ENCODE data around the gene PSMG1. TPM values are rescaled to one million over a fixed set of nuclear protein-coding genes. Genes with fewer than 3 reads are reported as not detected.
A peak's percentile ranks its signal among the peaks of the same experiment; 100 is the strongest.

PSMG1 gene
- total and polyA plus RNA-seq, 9 of the 15 experiments (the other 6 are each of a cell fraction or from before 2014, with no cell fraction given) = 54.5 to 427 (median 328) TPM

DNA sequence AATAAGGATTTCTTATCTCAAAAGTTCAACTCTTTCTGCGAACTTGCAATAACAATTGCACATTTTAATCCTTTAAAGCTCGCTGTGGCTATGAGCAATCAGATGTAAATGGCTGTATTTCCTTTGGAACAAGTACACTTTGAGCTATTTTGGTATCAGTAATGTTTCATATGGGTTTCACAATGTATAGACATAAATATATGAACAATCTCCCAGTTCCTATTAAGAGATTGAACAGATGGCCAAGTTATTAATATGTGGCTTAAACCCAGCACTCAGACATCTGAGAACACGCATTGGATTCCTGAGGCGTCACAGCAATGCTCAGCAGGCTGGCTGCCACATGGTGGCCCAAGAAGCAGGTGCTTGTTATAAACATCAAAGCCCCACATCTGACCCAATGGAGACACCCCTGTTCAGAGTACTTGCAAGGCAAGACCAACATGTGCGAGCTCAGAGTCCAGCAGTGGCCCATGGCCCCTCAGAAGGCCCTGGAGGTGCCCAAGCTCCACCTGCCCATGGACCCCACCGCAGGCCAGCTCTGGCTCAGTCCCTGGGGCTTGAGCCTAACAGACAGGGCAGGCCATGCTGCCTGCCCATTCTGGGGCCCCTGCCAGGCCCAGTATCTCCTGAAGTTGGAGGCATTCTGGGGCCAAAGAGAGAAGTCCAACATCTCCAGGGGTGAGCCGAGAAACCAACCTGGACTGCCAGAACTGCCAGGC, 23.7 kb downstream of the PSMG1 start:
- WGBS (ENCODE audit: insufficient coverage, low coverage, missing lambda C conversion rate) = 17% methylated on average over 7 of the region's 7 CpGs
- BruUV-seq (replicated peaks) = no TSS peak
- ATAC-seq (peak; percentile 49), DNase-seq (ENCODE audit: extremely low read depth in 1 of 4, low spot score in 3 of 4) (no peak), FAIRE-seq (no peak)
- TF ChIP-seq FUS (optimal IDR thresholded peaks at IDR 0.05; ENCODE audit: low read depth, low read length) (no peak), FOXA1 (IDR thresholded peaks at IDR 0.05; ENCODE audit: borderline replicate concordance) (no peak), MCM3 (IDR thresholded peaks at IDR 0.05) (no peak), ZFP30 (CRISPR knock-in tag; IDR thresholded peaks at IDR 0.05; ENCODE audit: borderline replicate concordance) (no peak), YBX1 (IDR thresholded peaks at IDR 0.05) (no peak), SMAD4 (CRISPR knock-in tag; conservative IDR thresholded peaks at IDR 0.05) (no peak), NR2C2 (CRISPR knock-in tag; IDR thresholded peaks at IDR 0.05) (no peak), NR2C2 (tag; IDR thresholded peaks at IDR 0.05) (no peak), ZNF76 (CRISPR knock-in tag; IDR thresholded peaks at IDR 0.05; ENCODE audit: borderline replicate concordance) (no peak), TAF9B (IDR thresholded peaks at IDR 0.05; ENCODE audit: partially characterized antibody) (no peak), NCOR1 (IDR thresholded peaks at IDR 0.05) (no peak), ZNF263 (CRISPR knock-in tag; IDR thresholded peaks at IDR 0.05; ENCODE audit: borderline replicate concordance) (no peak), ZNF384 (IDR thresholded peaks at IDR 0.05; ENCODE audit: low read depth, low read length) (no peak), BHLHE40 (IDR thresholded peaks at IDR 0.05; ENCODE audit: low read length) (no peak), ZNF699 (CRISPR knock-in tag; IDR thresholded peaks at IDR 0.05; ENCODE audit: insufficient replicate concordance) (no peak), SNRNP70 (optimal IDR thresholded peaks at IDR 0.05; ENCODE audit: low read depth, low read length) (no peak), PHF21A (IDR thresholded peaks at IDR 0.05; ENCODE audit: borderline replicate concordance, low read depth) (no peak), CHD1 (IDR thresholded peaks at IDR 0.05; ENCODE audit: low read length) (no peak), PHTF2 (CRISPR knock-in tag; IDR thresholded peaks at IDR 0.05) (no peak)
- TF ChIP-seq, protein P1, sequence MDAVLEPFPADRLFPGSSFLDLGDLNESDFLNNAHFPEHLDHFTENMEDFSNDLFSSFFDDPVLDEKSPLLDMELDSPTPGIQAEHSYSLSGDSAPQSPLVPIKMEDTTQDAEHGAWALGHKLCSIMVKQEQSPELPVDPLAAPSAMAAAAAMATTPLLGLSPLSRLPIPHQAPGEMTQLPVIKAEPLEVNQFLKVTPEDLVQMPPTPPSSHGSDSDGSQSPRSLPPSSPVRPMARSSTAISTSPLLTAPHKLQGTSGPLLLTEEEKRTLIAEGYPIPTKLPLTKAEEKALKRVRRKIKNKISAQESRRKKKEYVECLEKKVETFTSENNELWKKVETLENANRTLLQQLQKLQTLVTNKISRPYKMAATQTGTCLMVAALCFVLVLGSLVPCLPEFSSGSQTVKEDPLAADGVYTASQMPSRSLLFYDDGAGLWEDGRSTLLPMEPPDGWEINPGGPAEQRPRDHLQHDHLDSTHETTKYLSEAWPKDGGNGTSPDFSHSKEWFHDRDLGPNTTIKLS (IDR thresholded peaks at IDR 0.05; ENCODE audit: borderline replicate concordance, low read depth) = no peak
- TF ChIP-seq, protein P2, sequence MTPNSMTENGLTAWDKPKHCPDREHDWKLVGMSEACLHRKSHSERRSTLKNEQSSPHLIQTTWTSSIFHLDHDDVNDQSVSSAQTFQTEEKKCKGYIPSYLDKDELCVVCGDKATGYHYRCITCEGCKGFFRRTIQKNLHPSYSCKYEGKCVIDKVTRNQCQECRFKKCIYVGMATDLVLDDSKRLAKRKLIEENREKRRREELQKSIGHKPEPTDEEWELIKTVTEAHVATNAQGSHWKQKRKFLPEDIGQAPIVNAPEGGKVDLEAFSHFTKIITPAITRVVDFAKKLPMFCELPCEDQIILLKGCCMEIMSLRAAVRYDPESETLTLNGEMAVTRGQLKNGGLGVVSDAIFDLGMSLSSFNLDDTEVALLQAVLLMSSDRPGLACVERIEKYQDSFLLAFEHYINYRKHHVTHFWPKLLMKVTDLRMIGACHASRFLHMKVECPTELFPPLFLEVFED (CRISPR knock-in tag; conservative IDR thresholded peaks at IDR 0.05) = no peak
- Histone ChIP-seq H3K9me1 (ENCODE audit: control insufficient read depth, insufficient read depth, low read length) (no peaks in the 10 kb centered on the region), H3K79me2 (ENCODE audit: control insufficient read depth, insufficient read depth, low read length) (no peaks in the 10 kb centered on the region), H3K36me3 (ENCODE audit: control insufficient read depth, insufficient read depth, low read length) (no peaks in the 10 kb centered on the region), H3K9me3 (replicated peaks; ENCODE audit: control insufficient read depth, insufficient read depth, low read depth, low read length) (no peaks in the 10 kb centered on the region), H2AFZ (ENCODE audit: low read depth, low read length) (no peak overlapping the region), H3K4me3 (no peak overlapping the region), H3K4me1 (replicated peaks in 1 of 2; ENCODE audit: control insufficient read depth in 2 of 2, insufficient read depth in 2 of 2, low read length in 2 of 2) (no peaks in the 10 kb centered on the region), H3K4me2 (ENCODE audit: insufficient read depth, low read length) (no peak overlapping the region), H4K20me1 (replicated peaks; ENCODE audit: control insufficient read depth, insufficient read depth, low read length) (no peaks in the 10 kb centered on the region), H3K27me3 (ENCODE audit: control insufficient read depth in 2 of 2, insufficient read depth in 2 of 2, low read length in 2 of 2) (peaks cover 0 to 13% of the 10 kb centered on the region in 2 experiments; a peak in 2 of 5 replicates), H3K9ac (ENCODE audit: insufficient read depth in 1 of 2, low read depth in 2 of 2, low read length in 2 of 2) (no peak overlapping the region), H3K27ac (ENCODE audit: extremely low read depth, low read depth, low read length) (no peak overlapping the region)
- in situ Hi-C loops (cut with MboI) = no loop called here
- ChIA-PET CTCF (ENCODE audit: low intra/inter-chr PET ratio) (no interaction called here), POLR2A (no interaction called here)
- intact Hi-C loops (cut with micrococcal nuclease) = no loop called here
